Activated T-helper 1 cell treated with anti-CD3 and anti-CD28 coated beads, Interleukin-2, amount 50 U/mL, for 16 hours (primary cell): ENCODE results near the gene EXD3.
"Not testable (repeated sequence)": the region's sequence is repeated elsewhere in the genome, so short reads cannot be mapped to it uniquely, and the experiment has no call there.

ENCODE experiments used
- DNase-seq, 2 donors: peaks; one replicate each; pipeline ENCODE4 v3.0.0-alpha.2; 2020; ENCODE audit warnings: low read depth in 1 of 2, low spot score in 1 of 2

EXD3 gene

DNA sequence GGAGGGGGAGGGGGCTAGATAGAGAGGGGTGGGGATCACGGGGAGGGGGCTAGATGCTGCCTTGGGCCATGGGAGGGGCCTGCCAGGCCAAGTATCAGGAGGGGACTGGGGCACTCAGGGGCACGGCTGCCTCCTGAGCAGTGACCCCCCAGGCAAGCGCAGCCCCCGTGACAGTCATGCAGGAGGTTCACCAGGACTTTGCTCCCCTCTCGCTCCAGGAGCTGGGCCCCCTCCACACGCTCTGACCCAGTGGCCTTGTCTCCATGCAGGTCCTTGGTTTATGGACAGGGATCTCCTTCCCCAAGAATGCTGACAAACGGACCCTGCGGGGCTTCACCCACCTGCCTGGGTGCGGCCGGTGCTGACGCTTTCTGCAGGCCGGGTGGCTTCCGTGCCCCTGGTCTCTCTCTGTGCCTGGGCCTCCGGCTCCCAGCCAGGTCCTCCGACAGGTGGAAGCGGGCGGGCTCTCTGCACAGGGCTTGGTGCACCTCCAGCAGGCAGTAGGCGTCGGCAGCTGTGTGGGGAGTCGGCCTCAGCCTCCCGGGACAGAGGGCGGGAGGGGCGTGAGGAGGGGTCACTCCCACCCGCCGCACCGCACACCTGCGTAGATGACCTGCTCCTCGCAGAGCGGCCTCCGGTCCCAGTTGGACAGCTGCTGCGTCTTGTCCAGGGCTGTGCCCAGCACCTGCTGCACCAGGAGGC is 74.0 kb downstream of the EXD3 start:
- DNase-seq: no peak

DNA sequence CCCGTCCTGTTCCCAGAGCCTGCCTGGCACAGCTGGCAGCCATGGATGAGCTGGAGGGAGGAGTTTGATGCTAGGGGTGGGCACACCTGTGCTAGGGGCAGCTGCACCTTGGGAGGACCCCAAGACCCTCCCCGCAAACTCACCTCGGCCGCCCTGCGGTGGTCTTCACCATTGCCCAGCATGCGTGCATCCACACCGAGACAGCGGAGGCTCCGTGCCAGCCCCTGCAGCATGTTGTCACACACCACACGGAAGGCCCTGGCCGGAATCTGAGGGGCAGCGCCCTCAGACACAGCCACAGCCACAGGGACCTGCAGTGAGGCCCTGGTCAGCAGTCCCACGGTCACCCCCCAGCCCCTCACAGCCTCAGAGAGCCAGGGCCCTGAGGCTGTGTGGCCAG is 75.0 kb downstream of the EXD3 start:
- no peak for DNase-seq

DNA sequence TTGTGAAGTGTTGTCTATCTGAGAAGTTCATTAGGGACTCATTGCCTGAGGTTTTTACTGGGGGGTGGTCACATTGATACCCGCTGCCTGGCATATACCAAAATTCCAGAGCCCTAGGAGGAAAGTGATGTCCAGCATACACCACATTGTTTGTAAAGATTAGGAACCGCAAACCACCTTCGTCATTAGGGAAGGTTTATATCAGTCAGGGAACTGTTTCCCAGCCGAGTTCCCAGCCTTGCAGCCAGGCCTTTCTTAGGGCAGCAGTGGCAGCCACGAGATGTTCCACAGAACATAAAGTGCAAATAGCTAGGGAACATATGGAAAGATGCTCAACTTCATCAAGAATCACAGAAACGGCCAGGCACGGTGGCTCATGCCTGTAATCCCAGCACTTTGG is 80.5 kb downstream of the EXD3 start:
- DNase-seq: no peak

DNA sequence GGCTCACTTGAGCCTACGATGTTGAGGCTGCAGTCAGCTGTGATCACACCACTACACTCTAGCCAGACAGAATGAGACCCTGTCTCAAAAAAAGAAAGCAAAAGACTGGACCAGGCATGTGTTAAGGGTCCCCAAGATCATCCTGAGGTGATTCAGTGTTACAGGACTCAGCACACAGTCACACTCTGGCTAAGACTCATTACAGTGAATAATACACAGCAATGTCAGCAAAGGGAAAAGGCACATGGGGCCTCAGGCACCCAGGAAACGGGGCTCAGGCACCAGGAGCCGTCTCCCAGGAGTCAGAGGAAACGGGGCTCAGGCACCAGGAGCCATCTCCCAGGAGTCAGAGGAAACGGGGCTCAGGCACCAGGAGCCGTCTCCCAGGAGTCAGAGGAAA is 81.7 kb downstream of the EXD3 start:
- no peak for DNase-seq

DNA sequence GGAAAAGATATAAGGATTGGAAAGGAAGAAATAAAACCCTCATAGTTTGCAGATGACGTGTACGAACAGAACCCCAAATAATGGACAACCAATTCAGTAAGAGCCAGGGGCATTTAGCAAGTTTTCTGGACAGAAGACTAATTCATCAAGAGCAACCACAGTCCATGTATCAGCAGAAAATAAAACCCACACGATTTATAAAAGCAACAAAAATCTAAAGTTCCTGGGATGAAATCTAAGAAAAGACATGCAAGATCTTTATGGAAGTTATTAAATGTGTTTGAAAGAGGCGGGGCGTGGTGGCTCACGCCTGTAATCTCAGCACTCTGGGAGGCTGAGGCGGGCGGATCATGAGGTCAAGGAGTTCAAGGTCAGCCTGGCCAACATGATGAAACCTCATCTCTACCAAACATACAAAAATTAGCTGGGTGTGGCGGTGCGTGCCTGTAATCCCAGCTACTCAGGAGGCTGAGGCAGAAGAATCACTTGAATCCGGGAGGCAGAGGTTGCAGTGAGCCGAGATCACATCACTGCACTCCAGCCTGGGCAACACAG is 83.0 kb downstream of the EXD3 start:
- not testable (repeated sequence) for DNase-seq

DNA sequence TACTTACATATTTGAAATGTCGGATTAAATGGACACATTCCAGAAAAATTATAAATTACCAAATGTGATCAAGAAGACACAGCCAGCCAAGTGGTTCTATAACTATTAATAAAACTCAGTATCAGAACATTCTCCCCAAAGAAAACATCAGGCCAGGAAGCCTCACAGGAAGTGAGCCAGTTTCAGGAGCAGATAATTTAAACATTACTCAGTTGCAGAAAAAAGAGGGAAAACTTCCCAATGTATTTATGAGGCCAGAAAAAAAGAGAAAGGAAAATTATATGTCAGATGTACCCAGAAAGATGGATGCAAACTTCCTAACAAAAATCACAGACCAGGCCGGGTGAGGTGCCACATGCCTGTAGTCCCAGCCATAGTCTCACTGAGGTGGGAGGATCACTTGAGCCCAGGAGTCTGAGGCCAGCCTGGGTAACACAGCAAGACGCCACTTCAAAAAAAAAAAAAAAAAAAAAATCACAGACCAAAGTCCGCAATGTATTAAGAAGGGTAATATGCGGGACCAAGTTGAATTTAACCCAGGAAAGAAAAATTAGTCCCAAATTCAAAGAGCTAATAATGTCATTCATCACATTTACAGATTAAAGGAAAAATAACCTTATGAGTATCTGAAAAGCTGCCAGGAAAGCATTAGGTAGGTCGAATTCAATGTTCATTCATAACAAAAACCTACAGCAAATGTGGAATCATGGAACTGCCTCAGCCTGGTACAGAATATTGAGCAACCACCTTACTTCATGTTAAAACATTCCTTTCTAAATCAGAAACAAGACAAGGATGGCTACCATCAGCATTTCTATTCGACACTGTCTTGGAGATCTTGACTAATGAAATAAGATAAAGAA is 83.7 kb downstream of the EXD3 start:
- DNase-seq: no peak

DNA sequence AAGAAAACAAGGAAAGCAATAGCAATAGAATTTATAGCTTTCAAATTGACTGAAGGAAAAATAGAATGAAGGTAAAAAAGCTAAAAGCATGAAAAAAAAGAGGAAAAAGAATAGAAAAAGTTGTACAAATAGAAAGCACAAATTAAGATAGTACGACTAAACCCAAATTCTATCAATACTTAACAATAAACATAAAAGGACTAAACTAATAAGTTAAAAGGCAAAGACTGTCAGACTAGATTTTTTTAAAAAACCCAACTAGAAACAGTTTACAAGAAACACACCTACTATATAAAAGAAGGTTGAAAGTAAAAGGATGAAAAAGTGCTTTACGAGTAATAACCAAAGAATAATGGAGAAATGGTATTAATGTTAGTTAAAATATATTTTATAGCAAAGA is 86.2 kb downstream of the EXD3 start:
- no peak for DNase-seq

DNA sequence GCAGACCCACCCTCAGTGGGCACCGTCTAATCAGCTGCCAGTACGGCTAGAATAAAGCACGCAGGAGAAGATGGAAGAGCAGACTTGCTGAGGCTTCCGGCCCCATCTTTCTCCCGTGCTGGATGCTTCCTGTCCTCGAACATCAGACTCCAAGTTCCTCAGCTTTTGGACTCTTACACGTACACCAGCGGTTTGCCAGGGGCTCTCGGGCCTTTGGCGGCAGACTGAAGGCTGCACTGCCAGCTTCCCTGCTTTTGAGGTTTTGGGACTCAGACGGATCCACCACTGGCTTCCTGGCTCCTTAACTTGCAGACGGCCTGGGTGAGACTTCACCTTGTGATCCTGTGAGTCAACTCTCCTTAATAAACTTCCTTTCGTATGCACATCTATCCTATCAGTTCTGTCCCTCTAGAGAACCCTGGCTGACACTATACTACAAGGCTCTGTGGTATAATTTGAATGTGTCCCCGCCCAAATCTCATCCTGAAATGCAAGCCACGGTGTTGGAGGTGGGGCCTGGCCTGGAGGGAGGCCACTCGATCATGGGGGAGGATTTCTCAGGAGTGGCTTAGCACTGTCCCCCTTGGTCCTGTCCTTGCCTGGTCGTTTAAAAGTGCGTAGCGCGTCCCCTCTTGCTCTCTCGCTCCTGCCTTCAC is 89.8 kb downstream of the EXD3 start:
- no peak for DNase-seq

DNA sequence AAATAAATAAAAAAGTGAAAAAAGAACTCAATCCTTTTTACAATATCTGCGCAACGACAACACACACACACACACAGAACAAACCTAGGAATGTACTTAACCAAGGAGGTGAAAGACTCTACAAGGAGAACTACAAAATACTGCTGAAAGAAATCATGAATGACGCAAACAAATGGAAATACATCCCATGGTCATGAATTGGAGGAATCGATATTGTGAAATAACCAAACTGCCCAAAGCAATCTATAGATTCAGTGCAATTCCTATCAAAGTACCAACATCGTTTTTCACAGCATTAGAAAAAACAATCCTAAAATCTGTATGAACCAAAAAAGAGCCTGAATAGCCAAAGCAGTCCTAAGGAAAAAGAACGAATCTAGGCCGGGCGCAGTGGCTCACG is 91.0 kb downstream of the EXD3 start:
- no peak for DNase-seq

DNA sequence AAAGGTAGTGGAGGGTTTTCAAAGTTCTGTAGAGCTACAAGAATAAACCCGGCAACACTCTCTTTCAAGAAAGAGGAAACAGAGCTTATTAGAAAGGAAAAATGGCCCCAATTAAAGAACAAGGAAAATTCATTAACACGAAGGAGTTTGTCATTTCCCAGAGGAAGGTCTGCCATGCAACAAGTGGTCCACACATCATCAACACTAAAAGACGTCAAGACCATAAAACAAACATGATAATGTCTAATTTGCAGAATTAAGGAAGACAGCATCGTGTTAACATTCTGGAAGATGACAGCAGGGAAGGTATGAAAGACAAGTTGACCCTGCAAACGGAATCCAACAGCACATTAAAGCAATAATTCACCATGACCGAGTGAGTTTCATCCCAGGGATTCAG is 92.3 kb downstream of the EXD3 start:
- DNase-seq: no peak

DNA sequence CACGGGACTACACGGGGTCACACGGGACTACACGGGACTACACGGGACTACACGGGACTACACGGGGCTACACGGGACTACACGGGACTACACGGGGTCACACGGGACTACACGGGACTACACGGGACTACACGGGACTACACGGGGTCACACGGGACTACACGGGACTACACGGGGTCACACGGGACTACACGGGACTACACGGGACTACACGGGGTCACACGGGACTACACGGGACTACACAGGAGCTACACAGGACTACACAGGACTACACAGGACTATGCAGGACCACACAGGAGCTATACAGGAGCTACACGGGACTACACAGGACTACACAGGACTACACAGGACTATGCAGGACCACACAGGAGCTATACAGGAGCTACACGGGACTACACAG is 93.4 kb downstream of the EXD3 start:
- not testable (repeated sequence) for DNase-seq

DNA sequence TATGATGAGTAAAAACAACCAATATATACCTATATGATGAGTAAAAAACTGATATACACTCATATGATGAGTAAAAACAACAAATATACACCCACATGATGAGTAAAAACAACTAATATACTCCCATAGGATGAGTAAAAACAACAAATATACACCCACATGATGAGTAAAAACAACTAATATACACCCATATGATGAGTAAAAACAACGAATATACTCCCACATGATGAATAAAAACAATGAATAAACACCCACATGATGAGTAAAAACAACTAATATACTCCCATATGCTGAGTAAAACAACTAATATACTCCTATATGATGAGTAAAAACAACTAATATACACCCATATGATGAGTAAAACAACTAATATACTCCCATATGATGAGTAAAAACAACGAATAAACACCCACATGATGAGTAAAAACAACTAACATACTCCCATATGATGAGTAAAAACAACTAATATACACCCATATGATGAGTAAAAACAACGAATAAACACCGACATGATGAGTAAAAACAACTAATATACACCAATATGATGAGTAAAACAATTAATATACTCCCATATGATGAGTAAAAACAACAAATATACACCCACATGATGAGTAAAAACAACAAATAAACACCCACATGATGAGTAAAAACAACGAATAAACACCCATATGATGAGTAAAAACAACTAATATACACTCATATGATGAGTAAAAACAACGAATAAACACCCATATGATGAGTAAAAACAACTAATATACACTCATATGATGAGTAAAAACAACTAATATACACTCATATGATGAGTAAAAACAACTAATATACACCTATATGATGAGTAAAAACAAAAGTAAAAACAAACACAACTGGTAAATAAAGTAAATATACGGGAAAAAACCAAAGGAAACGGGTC is 95.1 kb downstream of the EXD3 start:
- not testable (repeated sequence) for DNase-seq

DNA sequence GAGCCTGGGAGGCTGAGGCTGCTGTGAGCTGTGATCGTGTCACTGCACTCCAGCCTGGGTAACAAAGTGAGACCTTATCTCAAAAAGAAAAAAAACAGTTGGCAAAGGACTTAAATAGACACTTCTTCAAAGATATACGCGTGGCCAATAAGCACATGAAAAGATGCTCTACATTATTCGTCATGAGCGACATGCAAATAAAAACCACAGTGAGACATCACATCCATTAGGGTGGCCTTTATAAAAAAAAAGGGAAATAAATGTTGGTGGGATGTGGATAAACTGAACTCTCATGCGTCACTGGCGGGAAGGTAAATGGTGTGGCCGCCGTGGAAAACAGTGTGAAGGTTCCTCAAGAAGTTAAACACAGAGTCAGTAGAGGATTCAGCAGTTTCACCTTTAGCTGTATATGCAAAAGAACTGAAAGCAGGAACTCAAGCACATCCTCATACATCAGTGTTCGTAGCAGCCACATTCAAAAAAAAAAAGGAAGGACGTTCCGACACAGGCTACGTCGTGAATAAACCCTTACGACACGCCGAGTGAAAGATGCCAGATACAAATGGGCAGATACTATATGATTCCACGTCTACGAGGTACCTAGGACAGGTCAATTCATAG is 96.4 kb downstream of the EXD3 start:
- DNase-seq: no peak

DNA sequence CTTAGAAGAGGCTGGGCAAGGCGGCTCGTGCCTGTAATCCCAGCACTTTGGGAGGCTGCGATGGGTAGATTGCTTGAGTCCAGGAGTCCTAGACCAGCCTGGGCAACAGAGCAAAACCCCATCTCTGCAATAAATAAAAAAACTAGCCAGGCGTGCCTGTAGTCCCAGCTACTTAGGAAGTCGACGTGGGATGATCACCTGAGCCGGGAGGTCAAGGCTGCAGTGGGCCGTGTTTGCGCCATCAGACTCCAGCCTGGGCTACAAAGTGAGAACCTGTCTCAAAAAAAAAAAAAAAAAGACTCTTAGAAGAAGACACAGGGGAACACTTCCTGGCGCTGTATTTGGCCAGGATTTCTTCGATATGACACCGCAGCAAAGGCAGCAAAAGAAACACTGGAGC is 97.2 kb downstream of the EXD3 start:
- DNase-seq: no peak

DNA sequence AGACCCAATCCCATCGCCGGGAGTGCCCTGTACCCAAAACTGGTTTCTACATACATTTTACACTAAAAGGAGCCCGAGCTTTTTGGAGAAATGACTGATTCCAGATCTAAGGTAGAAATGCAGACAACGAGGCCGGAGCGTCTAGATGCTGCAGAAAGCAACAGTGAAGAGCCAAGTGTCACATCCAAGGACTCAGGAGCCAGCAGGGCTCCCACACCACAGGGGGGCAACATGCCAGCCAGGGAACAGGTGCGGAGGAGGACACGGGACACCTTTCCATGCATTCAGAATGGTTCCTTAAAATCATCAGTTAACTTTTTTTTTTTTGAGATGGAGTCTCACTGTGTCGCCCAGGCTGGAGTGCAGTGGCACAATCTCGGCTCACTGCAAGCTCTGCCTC is 97.8 kb downstream of the EXD3 start:
- no peak for DNase-seq

DNA sequence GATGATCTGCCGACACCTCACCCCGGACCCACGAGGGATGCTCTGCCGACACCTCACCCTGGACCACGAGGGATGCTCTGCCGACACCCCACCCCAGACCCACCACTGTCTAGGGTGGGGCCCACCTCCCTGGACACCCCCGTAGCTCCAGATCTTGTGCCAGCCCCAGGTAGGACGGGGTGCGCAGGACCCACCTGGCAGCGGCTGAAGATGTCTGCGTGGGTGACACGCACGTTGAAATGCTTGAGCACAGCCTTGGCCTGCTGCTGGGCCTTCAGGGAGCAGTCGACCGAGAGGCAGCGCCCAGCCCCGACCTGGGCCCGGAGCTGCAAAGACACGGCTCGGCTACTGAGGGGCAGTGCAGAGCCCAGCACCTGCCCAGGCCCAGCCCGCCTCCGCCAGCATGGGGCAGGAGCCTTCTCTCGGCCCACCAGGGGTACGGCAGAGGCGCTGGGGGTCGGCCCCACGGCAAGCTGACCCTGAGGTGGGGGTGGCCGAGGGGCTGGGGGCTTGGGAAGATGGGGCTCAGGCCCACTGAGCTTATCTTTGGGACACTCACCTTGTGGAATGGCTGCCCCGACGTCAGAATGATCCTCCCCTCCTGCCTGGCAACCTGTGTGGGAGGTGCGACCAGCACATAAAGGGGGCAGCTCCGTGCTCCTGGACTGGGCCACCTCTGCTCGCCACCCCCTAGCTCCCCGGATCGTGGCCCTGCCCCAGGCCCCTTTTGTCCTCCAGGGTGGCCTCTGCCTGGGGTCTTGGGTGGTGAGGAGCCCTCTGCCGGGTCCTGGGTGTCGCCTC is 99.2 kb downstream of the EXD3 start:
- DNase-seq: no peak

DNA sequence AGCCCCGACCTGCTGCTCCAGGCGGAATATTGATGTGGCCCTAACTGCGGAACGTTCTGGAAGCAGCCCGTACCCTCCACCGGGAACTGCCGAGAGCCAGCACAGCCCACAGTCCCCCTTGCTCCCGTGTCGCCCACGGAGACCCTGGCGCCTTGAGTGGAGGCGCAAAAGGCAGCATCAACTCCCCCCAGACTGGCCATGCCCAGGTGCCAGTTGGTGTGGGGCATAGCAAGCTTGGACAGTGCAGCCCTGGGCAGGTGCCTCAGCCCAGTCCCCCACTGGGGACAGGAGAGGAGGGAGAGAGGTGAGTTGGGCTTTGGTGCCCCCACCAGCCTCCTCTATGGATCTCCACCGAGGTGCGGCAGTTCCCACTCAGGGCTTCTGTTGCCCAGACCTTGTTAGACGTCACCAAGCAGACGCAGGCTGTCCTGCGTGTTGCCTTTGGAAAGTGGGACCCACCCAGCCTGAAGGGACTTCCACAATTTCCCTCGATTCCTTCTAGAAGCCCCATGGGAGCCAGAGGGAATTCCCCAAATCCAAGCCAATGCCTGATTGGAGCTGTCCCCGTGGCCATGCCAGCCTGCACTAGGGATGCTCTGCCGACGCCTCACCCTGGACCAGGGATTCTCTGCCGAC is 101.1 kb downstream of the EXD3 start:
- DNase-seq: no peak

DNA sequence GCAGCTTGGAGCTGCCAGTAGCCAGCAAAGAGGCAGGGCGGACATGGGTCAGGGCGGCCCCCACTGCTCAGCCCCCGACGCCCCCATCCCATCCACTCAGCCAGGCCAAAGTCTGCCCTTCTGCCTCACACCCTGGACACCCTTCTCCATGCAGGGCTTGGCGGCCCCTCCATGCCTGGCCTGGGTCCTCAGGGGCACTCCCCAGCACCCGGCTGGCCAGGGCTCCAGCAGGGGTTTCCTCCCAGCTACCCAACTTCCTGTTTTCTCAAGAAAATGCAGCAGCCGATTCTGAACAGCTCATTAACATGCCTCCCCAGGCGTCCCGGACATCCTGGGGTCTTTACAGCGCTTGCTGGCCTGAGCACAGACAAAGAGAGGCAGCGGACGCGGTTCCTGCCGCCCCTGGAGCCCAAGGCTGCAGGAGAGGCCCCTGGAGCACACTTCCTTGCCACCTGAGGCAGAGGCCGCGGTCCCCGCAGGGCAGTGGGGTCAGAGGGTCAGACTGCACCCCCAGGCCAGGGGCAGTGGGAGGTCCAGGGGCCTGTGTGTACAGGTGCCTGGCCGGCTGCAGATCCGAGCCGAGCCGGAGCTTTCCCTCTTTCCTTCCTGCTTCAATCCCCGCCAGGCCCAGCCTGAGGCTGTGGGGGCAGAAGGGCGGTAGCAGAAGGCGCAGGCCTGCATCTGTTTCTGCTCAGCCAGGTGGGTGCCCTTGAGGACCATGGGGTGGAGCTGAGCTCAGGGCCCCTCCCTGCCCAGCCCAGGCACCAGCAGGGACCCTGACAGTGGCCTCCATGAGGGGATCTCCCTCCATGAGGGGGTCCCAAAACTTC is 102.2 kb downstream of the EXD3 start:
- no peak for DNase-seq
